SK-N-SH treated with all-trans-retinoic acid at 6 μM for 48 hours (cell line): Measurements from ENCODE around the gene NXPH2.

Source experiments
- ATAC-seq: fragments of 200-7000 bp; cut with Tn5 transposase; 3 replicates; pipeline ENCODE4 v1.9.1; 2020; ENCODE audit warnings: mild to moderate bottlenecking, moderate library complexity
- BACH2 ChIP-seq: fragments of 250-450 bp; sonication (Bioruptor Pico); IDR thresholded peaks from 2 replicates; pipeline ENCODE4 v1.9.0; 2021; ENCODE audit warnings: mild to moderate bottlenecking, borderline replicate concordance
- PPARA ChIP-seq: fragments of 250-450 bp; sonication (Bioruptor Pico); IDR thresholded peaks from 2 replicates; pipeline ENCODE4 v1.5.0; 2020; ENCODE audit warnings: mild to moderate bottlenecking, borderline replicate concordance
- TCF4 ChIP-seq: fragments of 250-450 bp; sonication (Bioruptor Pico); IDR thresholded peaks from 2 replicates; pipeline ENCODE4 v1.8.0; 2021; ENCODE audit warnings: mild to moderate bottlenecking, moderate library complexity, borderline replicate concordance
- TOX ChIP-seq: fragments of 250-450 bp; sonication (Bioruptor Pico); IDR thresholded peaks from 2 replicates; pipeline ENCODE4 v1.8.0; 2021; ENCODE audit warnings: mild to moderate bottlenecking, moderate library complexity, borderline replicate concordance
- ZFP3 ChIP-seq: fragments of 250-450 bp; sonication (Bioruptor Pico); IDR thresholded peaks from 2 replicates; pipeline ENCODE4 v1.5.0; 2020; ENCODE audit warnings: mild to moderate bottlenecking, moderate library complexity
- ZFP30 ChIP-seq: fragments of 450-650 bp; formaldehyde crosslinking; IDR thresholded peaks from 2 replicates; pipeline ENCODE4 v1.5.0; 2022; ENCODE audit warnings: mild to moderate bottlenecking, moderate library complexity
- ZNF70 ChIP-seq: fragments of 450-650 bp; formaldehyde crosslinking; IDR thresholded peaks from 2 replicates; pipeline ENCODE4 v1.5.0; 2020; ENCODE audit warnings: mild to moderate bottlenecking, moderate library complexity
- ZNF8 ChIP-seq: fragments of 450-650 bp; formaldehyde crosslinking; IDR thresholded peaks from 2 replicates; pipeline ENCODE4 v1.5.0; 2020; ENCODE audit warnings: mild to moderate bottlenecking, moderate library complexity
- TF ChIP-seq, protein P1 (sequence below): fragments of 250-450 bp; sonication (Bioruptor Pico); IDR thresholded peaks from 2 replicates; pipeline ENCODE4 v1.5.1; 2021; ENCODE audit warnings: mild to moderate bottlenecking, moderate library complexity
- TF ChIP-seq, protein P2 (sequence below): fragments of 250-450 bp; sonication (Bioruptor Pico); IDR thresholded peaks from 2 replicates; pipeline ENCODE4 v1.5.1; 2020; ENCODE audit warnings: low read depth, mild to moderate bottlenecking, moderate library complexity
- TF ChIP-seq, protein P3 (sequence below): fragments of 250-450 bp; sonication (Bioruptor Pico); IDR thresholded peaks from 2 replicates; pipeline ENCODE4 v1.8.0; 2020; ENCODE audit warnings: mild to moderate bottlenecking, moderate library complexity, borderline replicate concordance
- TF ChIP-seq, protein P4 (sequence below): fragments of 250-450 bp; sonication (Bioruptor Pico); IDR thresholded peaks from 2 replicates; pipeline ENCODE4 v1.5.0; 2020; ENCODE audit warnings: mild to moderate bottlenecking, moderate library complexity
- TF ChIP-seq, protein P5 (sequence below): fragments of 250-450 bp; sonication (Bioruptor Pico); IDR thresholded peaks from 2 replicates; pipeline ENCODE4 v1.8.0; 2021; ENCODE audit warnings: low read depth, mild to moderate bottlenecking, moderate library complexity, borderline replicate concordance

Gene NXPH2

DNA sequence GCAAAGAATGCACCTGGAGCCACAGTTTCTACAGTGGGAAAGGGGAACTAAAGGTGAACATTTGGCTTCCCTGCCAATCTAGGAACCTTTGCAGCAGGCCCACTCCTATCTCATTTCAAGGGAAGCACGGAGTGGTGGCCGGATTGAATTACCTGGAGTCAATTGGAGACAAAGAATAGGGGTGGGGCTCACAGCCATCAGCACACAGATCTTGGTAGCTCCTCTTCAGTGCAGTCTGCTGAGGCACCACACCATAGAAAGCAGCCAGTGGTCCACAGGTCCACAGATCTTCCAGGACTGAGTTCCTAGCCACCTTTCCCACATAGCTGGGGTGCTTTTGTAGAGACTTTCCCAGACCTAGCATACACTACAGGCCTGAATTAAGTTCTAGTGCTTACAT is 43.5 kb upstream of the NXPH2 start (continued):
- TF ChIP-seq, protein P1, sequence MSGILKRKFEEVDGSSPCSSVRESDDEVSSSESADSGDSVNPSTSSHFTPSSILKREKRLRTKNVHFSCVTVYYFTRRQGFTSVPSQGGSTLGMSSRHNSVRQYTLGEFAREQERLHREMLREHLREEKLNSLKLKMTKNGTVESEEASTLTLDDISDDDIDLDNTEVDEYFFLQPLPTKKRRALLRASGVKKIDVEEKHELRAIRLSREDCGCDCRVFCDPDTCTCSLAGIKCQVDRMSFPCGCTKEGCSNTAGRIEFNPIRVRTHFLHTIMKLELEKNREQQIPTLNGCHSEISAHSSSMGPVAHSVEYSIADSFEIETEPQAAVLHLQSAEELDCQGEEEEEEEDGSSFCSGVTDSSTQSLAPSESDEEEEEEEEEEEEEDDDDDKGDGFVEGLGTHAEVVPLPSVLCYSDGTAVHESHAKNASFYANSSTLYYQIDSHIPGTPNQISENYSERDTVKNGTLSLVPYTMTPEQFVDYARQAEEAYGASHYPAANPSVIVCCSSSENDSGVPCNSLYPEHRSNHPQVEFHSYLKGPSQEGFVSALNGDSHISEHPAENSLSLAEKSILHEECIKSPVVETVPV (CRISPR knock-in tag), result no peak
- TF ChIP-seq, protein P2, sequence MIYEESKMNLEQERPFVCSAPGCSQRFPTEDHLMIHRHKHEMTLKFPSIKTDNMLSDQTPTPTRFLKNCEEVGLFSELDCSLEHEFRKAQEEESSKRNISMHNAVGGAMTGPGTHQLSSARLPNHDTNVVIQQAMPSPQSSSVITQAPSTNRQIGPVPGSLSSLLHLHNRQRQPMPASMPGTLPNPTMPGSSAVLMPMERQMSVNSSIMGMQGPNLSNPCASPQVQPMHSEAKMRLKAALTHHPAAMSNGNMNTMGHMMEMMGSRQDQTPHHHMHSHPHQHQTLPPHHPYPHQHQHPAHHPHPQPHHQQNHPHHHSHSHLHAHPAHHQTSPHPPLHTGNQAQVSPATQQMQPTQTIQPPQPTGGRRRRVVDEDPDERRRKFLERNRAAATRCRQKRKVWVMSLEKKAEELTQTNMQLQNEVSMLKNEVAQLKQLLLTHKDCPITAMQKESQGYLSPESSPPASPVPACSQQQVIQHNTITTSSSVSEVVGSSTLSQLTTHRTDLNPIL (CRISPR knock-in tag), result no peak

DNA sequence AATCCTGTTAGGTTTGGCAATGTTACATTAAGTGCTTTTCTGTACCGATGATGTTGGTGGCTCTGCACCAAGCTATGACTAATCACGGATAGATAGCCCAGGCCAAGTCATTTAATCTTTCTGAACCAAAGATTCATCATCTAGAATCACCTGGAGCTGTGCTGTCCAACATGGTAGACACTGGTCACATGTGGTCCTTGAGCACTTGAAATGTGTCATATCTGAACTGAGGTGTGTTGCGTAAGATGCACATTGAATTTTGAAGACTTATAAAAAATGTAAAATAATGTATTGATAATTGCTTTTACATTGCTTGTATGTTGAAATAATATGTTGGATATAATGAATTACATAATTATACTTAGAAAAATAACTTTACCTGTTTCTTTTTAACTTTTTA is 39.8 kb upstream of the NXPH2 start:
- ATAC-seq, result no peak
- no peak for TF ChIP-seq ZFP30
- TF ChIP-seq PPARA (CRISPR knock-in tag), result no peak
- no peak for TF ChIP-seq ZFP3 (CRISPR knock-in tag)
- TF ChIP-seq, protein P3, sequence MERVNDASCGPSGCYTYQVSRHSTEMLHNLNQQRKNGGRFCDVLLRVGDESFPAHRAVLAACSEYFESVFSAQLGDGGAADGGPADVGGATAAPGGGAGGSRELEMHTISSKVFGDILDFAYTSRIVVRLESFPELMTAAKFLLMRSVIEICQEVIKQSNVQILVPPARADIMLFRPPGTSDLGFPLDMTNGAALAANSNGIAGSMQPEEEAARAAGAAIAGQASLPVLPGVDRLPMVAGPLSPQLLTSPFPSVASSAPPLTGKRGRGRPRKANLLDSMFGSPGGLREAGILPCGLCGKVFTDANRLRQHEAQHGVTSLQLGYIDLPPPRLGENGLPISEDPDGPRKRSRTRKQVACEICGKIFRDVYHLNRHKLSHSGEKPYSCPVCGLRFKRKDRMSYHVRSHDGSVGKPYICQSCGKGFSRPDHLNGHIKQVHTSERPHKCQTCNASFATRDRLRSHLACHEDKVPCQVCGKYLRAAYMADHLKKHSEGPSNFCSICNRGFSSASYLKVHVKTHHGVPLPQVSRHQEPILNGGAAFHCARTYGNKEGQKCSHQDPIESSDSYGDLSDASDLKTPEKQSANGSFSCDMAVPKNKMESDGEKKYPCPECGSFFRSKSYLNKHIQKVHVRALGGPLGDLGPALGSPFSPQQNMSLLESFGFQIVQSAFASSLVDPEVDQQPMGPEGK (CRISPR knock-in tag), result no peak
- no peak for TF ChIP-seq ZNF70 (CRISPR knock-in tag)
- TF ChIP-seq ZNF8 (CRISPR knock-in tag), result no peak
- TF ChIP-seq, protein P4, sequence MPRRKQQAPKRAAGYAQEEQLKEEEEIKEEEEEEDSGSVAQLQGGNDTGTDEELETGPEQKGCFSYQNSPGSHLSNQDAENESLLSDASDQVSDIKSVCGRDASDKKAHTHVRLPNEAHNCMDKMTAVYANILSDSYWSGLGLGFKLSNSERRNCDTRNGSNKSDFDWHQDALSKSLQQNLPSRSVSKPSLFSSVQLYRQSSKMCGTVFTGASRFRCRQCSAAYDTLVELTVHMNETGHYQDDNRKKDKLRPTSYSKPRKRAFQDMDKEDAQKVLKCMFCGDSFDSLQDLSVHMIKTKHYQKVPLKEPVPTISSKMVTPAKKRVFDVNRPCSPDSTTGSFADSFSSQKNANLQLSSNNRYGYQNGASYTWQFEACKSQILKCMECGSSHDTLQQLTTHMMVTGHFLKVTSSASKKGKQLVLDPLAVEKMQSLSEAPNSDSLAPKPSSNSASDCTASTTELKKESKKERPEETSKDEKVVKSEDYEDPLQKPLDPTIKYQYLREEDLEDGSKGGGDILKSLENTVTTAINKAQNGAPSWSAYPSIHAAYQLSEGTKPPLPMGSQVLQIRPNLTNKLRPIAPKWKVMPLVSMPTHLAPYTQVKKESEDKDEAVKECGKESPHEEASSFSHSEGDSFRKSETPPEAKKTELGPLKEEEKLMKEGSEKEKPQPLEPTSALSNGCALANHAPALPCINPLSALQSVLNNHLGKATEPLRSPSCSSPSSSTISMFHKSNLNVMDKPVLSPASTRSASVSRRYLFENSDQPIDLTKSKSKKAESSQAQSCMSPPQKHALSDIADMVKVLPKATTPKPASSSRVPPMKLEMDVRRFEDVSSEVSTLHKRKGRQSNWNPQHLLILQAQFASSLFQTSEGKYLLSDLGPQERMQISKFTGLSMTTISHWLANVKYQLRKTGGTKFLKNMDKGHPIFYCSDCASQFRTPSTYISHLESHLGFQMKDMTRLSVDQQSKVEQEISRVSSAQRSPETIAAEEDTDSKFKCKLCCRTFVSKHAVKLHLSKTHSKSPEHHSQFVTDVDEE (CRISPR knock-in tag), result no peak
- TF ChIP-seq TOX (CRISPR knock-in tag), result no peak

DNA sequence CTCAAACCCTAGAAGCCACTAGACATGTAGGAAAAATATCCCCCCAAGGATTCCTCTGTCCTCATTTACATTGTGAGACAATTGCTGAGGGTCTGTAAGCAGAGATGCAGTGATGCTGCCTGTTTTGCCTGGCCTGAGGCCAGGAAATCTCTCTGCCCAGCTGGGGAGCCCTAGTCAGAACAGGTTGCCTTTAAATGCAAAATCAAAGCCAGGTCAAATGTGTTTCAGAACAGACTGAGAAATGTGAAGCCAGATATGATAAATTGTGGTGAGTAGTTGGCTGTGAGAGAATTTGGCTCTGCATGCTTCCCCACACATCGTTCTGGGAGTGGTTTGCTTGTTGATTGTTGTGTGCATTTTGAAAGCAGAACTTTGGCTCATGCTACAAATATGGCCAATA is 38.4 kb upstream of the NXPH2 start:
- ATAC-seq, result no peak

More for the DNA sequence above, 38.4 kb upstream of the NXPH2 start:
- TF ChIP-seq TCF4 (CRISPR knock-in tag), result no peak
- no peak for TF ChIP-seq ZFP30
- TF ChIP-seq ZNF8 (CRISPR knock-in tag), result no peak
- TF ChIP-seq, protein P4 (CRISPR knock-in tag), result no peak
- TF ChIP-seq, protein P5, sequence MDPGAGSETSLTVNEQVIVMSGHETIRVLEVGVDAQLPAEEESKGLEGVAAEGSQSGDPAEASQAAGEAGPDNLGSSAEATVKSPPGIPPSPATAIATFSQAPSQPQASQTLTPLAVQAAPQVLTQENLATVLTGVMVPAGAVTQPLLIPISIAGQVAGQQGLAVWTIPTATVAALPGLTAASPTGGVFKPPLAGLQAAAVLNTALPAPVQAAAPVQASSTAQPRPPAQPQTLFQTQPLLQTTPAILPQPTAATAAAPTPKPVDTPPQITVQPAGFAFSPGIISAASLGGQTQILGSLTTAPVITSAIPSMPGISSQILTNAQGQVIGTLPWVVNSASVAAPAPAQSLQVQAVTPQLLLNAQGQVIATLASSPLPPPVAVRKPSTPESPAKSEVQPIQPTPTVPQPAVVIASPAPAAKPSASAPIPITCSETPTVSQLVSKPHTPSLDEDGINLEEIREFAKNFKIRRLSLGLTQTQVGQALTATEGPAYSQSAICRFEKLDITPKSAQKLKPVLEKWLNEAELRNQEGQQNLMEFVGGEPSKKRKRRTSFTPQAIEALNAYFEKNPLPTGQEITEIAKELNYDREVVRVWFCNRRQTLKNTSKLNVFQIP (CRISPR knock-in tag), result no peak
- no peak for TF ChIP-seq BACH2 (CRISPR knock-in tag)
